Measurements from ENCODE around the gene FUT9.

GRCh38 chr6:95973976-95974375, 41.8 kb upstream of the FUT9 start:
- TF ChIP-seq POLR2AphosphoS5 (IDR thresholded peaks at IDR 0.05; ENCODE audit: low read depth) (no peak), EZH2phosphoT487 (IDR thresholded peaks at IDR 0.05; ENCODE audit: unreplicated experiment) (no peak), ZNF331 (CRISPR knock-in tag; IDR thresholded peaks at IDR 0.05; ENCODE audit: low read depth) (no peak), EZH2 (IDR thresholded peaks at IDR 0.05; ENCODE audit: low read depth, unreplicated experiment) (no peak), REST (IDR thresholded peaks at IDR 0.05; ENCODE audit: unreplicated experiment) (no peak), CREB1 (CRISPR knock-in tag; IDR thresholded peaks at IDR 0.05; ENCODE audit: low read depth) (no peak), JUNB (IDR thresholded peaks at IDR 0.05; ENCODE audit: unreplicated experiment) (no peak), ZNF114 (CRISPR knock-in tag; IDR thresholded peaks at IDR 0.05) (no peak), ZNF462 (CRISPR knock-in tag; IDR thresholded peaks at IDR 0.05) (no peak)
- TF ChIP-seq, protein P1, sequence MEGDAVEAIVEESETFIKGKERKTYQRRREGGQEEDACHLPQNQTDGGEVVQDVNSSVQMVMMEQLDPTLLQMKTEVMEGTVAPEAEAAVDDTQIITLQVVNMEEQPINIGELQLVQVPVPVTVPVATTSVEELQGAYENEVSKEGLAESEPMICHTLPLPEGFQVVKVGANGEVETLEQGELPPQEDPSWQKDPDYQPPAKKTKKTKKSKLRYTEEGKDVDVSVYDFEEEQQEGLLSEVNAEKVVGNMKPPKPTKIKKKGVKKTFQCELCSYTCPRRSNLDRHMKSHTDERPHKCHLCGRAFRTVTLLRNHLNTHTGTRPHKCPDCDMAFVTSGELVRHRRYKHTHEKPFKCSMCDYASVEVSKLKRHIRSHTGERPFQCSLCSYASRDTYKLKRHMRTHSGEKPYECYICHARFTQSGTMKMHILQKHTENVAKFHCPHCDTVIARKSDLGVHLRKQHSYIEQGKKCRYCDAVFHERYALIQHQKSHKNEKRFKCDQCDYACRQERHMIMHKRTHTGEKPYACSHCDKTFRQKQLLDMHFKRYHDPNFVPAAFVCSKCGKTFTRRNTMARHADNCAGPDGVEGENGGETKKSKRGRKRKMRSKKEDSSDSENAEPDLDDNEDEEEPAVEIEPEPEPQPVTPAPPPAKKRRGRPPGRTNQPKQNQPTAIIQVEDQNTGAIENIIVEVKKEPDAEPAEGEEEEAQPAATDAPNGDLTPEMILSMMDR (conservative IDR thresholded peaks at IDR 0.05; ENCODE audit: low read depth in 2 of 2): no peak
- TF ChIP-seq, protein P2, sequence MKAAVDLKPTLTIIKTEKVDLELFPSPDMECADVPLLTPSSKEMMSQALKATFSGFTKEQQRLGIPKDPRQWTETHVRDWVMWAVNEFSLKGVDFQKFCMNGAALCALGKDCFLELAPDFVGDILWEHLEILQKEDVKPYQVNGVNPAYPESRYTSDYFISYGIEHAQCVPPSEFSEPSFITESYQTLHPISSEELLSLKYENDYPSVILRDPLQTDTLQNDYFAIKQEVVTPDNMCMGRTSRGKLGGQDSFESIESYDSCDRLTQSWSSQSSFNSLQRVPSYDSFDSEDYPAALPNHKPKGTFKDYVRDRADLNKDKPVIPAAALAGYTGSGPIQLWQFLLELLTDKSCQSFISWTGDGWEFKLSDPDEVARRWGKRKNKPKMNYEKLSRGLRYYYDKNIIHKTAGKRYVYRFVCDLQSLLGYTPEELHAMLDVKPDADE (IDR thresholded peaks at IDR 0.05): no peak

Data from GM23338 (cell line).